DLD1 (cell line): ENCODE data around the gene MMP28.

Experiments
- in situ Hi-C: cut with HindIII; loops from 2 replicates; pipeline ENCODE4 v1.10.0; 2017; ENCODE audit warnings: low sequenced_read_pairs

MMP28 gene

DNA sequence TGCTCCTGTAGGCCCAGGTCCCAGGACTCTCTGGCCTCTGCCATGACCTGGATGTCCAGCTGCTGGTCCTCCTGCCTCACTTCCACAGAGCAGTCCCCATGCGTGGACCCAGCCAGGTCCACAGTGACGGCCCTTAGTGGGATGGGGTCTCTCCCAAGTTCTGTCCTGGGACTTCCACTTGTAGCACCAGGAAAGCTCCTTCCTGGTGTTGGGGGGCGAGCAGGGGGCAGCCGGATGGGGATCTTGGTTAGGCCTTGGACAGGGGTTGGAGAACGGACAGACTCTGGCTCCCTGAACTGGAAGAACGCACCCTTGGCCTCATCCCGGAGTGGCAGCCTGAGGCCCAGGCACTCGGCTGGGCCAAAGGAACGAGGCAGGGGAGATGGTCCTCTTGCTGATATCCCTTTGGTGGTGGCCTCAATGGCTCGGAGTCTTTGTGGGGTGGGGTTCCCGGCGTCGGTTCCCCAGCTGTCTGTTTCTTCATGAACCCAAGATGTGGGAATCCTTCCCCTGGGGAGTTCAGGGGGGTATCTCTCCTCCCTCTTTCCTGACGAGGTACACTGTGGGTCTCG, 49.6 kb downstream of the MMP28 start:
- in situ Hi-C loops, result loop anchor here (25.0 kb wide), 1 partner anchor 434 kb away; no protein-coding TSS in a partner anchor

DNA sequence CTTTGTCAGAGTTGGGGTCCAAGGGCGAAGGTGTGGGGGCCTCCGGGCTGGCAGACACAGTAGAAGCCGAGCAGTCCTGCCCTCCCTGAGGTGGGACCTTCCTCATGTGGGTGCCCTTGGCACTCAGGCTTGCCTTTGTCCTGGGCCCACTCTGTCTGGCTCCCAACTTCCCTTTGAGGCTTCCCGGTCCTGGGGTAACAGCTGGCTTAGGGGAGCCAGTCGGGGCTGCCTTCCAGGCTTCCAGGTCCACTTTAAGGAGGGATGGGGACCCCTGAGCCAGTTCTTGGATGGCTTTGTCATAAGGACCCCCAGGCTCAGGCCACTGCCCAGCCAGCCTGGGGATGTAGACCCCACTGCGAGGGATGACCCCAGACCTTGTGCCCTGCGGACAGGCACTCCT, 50.2 kb downstream of the MMP28 start:
- in situ Hi-C loops, result loop anchor here (25.0 kb wide), 1 partner anchor 433 kb away; no protein-coding TSS in a partner anchor

DNA sequence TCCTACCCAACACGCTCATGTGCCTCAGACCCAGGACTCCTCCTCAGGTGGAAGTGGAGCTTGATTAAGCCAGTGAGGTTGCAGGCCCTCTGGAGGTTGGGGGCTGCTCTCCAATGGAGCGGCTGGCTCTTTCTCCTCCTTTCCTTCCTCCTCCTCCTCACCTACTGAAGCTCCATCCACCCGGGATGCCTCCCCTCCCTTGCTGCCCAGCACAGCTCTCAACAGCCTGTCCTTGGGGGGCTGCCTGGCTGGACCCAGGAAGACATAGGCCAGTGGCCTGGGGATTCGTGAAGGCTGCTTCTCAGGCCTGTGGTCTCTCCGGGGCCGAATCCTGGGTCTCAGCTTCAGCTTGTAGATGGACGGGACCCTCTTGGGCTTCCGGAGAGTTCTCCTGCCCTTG, 50.6 kb downstream of the MMP28 start:
- in situ Hi-C loops, result loop anchor here (25.0 kb wide), 1 partner anchor 433 kb away; no protein-coding TSS in a partner anchor

DNA sequence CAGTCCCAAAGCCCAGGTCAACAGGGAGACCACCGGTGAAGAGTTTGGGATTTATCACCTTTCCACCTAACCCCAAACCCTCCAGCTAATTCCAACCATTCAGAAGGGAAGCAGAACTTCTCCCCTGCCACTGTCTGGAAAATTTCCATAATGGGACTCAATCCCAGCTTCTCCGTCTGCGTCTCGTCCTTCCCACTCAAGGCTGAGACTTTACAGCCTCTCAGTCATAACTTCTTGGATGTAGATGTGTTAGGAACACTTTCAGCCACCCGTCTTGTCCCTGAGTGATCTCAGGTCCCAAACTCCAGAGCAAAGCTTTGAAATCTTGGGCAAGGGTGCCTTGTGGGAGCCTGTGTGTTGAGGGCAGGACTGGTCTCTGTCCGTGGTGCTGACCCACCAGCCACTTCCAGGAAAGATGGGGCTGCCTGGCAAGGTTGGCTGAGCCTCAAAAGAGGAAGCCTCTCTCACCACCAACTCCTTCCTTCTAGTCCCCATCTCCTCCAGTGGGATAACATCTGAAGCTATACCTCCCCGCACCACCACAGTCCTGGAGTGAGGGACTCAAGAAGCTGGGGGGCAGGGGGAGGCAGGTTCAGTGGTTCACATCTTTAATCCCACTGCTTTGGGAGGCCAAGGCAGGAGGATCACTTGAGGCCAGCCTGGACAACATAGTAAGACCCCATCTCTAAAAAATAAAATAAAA, 51.7 kb downstream of the MMP28 start:
- in situ Hi-C loops, result loop anchor here (25.0 kb wide), 1 partner anchor 431 kb away; no protein-coding TSS in a partner anchor

DNA sequence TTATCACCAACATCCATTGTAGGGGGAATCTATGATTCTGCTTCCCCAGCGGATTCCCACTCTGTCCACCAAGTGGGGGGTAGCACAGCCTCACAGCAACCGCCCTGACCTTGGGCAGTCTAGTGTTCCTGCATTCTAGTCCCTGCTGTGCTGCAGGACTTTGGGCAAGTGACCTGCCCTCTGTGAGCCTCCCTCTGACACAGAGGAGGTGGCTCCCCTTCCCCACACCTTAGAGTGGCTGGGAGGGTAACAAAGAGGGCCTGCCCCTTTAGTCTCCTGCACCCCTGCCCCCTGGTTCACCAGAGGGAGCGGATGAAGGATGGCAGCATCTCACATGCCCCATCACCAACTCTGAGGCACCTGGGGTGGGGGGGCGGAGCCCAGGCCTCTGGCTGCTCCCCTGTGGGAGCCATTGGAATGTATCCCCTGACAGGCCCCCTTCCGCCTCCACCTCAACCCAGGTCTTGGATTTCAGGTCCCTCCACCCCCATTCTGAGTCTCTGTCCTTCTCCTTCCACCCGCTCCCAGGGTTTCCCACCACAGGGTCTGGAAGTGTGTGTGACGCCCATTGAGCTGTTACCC, 52.5 kb downstream of the MMP28 start:
- in situ Hi-C loops, result loop anchor here (25.0 kb wide), 1 partner anchor 431 kb away; no protein-coding TSS in a partner anchor

DNA sequence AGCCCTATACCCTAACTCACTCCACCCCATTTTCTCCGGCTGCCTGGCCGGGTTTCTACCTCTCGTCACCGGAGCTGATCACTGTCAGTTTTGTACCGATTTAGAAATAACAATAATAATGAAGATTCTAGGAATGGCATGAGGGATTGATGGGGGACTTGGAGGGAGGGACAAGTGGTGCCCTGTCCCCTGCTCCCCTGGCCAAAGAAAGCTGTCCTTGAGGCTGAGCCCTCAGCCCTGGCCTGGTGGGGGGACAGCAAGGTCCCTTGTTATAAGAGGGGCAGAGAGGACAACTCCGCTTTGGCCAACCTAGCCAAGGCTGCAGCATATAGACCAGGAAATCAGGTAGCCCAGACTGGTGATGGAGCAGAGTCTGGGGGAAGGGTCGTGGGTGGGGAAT, 52.9 kb downstream of the MMP28 start:
- in situ Hi-C loops, result loop anchor here (25.0 kb wide), 1 partner anchor 430 kb away; no protein-coding TSS in a partner anchor

DNA sequence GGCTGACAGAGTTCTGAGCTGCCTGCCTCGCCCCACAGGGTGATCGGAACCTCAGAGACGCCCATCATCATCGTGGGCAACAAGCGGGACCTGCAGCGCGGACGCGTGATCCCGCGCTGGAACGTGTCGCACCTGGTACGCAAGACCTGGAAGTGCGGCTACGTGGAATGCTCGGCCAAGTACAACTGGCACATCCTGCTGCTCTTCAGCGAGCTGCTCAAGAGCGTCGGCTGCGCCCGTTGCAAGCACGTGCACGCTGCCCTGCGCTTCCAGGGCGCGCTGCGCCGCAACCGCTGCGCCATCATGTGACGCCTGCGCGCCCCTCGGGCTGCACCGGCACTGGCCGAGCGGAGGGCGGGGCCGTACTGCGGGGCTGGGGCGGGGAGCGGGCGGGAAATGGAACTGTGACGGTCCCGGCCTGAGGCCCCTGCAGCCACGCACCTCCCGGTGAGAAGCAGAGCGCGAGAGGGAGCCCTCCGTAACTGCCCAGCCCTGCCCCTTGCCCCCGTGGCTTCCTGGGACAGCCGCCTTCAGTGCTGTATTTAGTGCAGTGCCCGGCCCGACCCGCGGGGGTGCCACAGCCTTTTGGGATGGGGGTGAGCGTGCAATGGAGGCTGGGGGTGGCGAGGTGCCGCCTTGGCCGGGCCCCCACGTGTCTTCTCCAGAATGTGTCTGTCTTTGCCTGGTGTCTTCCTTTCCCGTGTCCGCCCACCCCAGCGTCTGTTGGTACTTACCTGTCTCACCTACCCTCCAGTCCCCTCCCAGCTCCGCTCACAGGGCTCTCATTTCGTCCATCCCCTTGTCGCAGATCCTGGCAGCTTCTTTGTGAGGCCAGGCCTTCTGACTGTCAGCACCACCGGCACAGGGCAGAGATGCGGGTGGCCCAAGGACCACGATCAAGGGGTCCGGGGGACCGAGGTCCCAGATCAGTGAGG, 54.2 kb downstream of the MMP28 start:
- in situ Hi-C loops, result loop anchor here (25.0 kb wide), 1 partner anchor 429 kb away; no protein-coding TSS in a partner anchor

DNA sequence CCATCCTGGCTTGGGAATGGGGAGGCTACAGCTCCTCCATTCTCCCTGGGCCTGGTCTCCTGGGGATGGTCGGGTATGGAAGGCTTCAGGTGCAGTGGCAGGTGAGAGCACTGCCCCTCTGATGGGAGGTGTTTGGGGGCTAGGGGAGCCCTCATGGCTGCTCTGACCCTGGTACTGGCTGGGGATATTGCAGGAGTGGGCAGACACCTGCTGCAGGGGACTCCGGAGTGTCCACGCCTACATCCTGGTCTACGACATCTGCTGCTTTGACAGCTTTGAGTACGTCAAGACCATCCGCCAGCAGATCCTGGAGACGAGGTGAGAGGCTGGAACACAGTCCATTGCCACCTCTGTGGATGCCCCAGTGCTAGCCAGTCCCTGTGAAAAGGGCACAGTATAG, 55.2 kb downstream of the MMP28 start:
- in situ Hi-C loops, result loop anchor here (25.0 kb wide), 1 partner anchor 428 kb away; no protein-coding TSS in a partner anchor

DNA sequence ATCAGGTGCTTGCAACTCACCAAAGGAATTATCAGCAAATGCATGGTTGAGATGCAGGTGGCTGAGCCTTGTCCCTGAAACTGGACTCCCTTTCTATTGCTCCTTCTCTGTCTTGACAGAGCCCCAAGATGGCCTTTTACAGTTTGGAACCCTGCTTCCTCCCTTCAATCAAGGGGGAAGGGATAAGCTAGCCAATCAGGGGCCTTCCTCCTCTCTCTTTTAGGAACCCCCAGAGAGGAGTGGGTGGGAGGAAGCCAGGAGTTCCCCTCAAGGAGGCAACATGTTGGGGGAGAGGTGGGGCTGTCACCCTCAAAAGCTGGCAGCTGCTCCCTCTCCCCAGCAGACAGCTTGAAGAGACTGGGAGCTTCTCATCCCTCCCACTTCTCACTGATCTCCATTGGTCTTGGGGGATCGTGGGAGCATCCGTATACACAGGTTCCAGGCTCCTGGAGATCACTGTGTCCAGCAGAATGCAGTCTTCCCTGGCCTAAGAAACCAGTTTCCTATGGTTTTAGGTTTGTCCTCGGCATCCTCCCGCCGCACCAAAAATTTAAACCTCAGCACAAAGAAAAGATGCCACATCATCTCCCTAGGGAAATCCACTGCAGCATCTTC, 56.8 kb downstream of the MMP28 start:
- in situ Hi-C loops, result loop anchor here (25.0 kb wide), 1 partner anchor 426 kb away; no protein-coding TSS in a partner anchor

DNA sequence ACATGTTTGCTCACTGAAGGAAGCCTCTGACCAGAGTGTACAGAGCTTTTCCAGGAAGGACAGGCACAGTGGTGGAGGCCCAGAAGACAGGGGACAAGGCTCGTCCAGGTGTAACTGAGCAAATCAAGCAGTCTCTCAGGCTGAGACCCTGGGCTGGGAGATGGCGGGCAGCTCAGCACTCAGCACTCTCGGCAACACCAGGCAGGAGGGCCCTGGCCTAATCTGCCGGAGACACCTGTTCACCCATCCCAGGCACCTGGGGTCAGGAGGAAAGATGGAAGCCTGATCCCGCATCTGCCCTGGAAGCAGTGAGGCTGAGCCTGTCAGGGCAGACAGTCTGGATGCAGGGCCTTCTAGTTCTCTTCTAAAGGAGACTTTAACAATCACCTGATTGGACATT, 59.2 kb downstream of the MMP28 start:
- in situ Hi-C loops, result loop anchor here (25.0 kb wide), 1 partner anchor 424 kb away; no protein-coding TSS in a partner anchor

DNA sequence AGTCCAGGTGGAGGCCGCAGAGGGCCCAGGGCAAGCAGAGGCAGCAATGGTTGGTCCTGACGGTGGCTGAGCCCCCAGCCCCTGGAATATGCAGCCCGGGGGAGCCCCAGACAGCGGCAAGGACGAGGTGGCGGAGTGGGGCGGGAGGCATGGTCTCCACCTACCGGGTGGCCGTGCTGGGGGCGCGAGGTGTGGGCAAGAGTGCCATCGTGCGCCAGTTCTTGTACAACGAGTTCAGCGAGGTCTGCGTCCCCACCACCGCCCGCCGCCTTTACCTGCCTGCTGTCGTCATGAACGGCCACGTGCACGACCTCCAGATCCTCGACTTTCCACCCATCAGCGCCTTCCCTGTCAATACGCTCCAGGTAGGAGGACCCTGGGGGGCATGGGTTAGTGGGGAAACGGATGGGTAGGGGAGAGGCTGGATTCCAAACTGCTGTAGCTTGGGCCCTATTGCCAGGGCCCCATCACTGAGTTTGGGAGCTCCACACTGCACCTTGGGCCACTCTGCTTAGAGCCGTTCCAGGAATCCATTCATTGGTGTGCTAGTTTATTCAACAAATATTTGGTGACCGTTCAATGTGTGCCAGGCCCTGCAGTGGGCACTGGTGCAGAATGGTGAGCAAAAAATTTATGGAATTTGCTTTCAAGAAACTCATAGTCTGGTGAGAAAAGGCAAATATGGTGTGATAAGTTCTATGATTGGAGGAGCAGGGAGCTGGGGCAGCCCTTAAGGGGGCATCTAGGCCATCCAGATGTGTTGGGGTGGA, 60.2 kb downstream of the MMP28 start:
- in situ Hi-C loops, result loop anchor here (25.0 kb wide), 1 partner anchor 423 kb away; no protein-coding TSS in a partner anchor

DNA sequence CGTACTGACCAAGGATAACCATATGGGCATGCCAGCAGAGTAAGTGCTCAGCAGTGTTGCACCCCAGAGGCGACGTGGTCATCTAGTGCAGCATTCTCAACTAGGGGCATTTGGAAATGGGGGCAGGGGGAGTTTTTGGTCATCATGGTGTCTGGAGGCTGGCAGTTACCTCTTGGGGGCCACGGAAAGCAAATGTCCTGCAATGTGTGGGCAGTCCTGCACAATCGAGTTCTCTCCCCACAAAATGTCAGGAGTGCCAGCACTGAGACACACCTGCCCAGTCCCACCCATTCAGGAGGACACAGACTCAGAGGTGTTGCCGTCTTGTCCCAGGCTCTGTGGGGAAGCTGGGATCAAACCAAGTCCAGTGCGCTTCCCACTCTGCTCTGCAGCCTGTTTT, 61.0 kb downstream of the MMP28 start:
- in situ Hi-C loops, result loop anchor here (25.0 kb wide), 1 partner anchor 422 kb away; no protein-coding TSS in a partner anchor

DNA sequence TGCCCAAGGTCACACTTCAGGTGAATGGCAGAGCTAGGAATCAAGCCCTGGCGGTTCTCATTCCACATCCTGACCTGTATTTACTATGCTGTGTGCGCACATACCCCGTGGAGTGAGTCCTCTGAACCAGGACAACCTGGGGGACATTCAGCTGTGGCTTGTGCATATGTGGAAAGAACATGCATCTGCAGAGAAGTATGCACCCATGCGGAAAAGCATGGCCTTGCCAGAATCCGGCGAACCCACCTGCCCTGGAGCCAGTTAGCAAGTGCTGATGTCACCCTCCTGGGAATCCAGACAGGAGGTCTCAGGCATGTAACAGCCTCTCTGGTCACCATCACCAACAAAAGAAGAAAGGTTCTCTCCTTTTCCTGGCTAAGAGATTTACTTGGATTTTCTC, 62.1 kb downstream of the MMP28 start:
- in situ Hi-C loops, result loop anchor here (25.0 kb wide), 1 partner anchor 421 kb away; no protein-coding TSS in a partner anchor

DNA sequence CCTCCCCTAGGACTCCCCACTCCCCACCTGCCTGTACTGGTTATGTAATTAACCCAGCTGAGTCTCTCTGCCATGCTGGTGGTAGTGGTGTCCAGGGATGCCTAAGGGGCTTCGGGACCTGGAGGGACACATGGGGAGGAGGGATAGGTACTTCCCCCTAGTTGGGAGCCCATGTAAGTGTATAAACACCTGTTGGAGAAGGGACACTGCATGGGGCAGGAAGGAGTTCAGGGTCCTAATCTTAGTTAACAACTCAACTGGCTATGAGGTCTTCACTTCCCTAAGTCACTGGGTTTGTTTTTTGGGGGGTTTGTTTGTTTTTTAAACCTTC, 62.7 kb downstream of the MMP28 start:
- in situ Hi-C loops, result loop anchor here (25.0 kb wide), 1 partner anchor 420 kb away; no protein-coding TSS in a partner anchor

DNA sequence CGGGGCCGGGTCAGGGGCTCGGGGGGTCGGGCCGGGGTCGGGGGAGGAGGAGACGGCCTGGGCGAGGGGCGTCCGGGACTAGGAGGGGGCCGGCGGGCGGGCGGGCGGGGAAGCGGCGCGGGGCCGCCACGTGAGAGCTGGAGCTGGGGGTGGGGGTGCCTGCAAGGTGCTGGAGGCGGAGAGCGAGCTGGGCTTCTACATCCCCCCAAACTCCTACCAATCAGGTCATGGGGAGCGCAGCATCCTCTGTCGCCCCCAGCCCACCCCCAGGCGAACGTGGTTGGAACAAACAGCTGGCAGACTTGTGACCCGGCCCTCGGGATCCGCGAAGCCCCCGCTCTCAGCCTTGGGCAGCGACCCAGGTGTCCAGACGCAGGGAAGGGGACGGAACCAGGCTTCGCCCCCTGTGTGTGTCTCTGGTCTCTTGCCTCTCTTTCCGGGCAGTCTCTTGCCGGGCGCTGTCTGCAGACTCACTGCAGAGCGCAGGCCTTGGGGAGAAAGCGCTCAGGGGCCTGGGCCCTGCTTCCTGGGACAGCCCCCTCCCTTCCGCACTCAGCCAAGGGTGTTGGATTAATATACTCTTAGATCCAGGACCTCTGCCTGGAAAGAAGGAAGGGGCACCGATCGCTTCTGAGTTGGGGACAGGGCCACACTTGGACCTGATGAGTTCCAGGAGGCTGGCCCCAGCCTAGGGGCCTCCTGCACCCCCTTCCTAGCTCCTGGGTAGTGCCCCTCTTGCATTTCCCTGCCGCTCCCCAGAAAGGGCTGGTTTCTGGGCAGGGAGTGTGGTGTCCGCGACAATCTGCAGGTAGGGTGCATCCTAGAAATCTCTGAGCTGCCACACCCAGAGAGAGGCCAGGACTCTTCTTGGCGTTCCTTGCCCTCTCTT, 63.3 kb downstream of the MMP28 start:
- in situ Hi-C loops, result loop anchor here (25.0 kb wide), 1 partner anchor 420 kb away; no protein-coding TSS in a partner anchor

DNA sequence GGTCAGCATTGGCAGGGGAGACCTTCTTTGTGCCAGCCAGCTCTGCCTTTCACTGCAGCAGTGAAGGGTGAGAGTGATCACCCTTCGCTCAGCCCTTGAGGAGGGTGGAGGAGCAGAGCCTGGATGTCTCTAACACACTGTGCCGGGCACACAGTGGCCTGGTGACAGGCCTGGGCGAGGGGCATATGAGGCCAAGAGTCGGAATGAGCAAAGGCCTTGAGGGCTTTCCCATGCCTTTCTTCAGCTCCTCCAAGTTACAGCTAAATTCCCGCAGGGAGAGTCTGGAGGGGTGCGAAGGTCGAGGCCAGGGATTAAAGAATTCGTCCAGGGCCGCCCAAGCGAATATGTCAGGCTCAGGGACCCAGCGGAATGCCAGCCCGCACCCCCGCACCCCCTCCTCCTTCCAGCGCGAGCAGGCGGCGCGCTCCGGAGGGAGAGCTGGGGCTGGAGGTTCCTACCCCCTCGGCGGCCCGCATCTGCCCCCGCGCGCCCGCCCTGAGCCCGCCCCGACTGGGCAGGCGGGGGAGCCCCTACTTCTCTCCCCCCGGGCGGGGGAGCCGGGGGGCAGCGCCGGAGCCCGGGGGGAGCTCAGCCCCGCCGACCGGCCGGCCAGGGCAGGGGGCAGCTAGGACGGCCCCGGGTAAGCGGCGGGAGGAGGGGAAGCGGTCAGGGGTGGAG, 64.1 kb downstream of the MMP28 start, which contains the start of gene RASL10B:
RASL10B (plus strand) TSS at position 401 of the 678 bp plus-strand sequence. CDS start 3,546 bp downstream, outside the sequence.
- in situ Hi-C loops, result loop anchor here (25.0 kb wide), 1 partner anchor 419 kb away; no protein-coding TSS in a partner anchor

DNA sequence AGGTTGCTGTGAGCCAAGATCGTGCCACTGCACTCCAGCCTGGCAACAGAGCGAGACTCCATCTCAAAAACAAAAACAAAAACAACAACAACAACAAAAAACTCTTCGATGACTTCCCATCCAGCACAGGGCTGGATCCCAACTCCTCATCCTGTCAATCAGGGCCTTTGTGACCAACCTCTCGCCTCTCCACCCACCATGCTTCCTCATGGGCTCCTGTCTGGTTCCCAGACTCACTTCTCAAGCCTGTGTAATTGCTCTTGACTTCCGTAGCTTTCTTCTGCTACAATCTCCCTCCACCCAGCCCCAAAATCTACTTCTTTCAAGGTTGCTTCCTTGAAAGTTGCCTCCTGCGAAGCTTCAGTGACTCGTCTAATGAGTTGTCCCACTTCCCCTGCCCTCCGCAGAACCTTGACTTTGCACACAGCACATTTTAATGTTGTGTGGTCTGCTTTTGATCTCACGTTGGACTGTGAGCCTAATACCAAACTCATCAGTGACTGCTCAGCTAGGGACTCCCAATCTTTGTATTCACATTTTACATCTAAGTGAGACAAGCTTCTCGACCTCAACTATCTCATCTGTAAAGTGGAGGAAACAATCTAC, 64.9 kb downstream of the MMP28 start:
- in situ Hi-C loops, result loop anchor here (25.0 kb wide), 1 partner anchor 418 kb away; no protein-coding TSS in a partner anchor
